Measurements from ENCODE around the gene TOB2.

TOB2 gene

DNA sequence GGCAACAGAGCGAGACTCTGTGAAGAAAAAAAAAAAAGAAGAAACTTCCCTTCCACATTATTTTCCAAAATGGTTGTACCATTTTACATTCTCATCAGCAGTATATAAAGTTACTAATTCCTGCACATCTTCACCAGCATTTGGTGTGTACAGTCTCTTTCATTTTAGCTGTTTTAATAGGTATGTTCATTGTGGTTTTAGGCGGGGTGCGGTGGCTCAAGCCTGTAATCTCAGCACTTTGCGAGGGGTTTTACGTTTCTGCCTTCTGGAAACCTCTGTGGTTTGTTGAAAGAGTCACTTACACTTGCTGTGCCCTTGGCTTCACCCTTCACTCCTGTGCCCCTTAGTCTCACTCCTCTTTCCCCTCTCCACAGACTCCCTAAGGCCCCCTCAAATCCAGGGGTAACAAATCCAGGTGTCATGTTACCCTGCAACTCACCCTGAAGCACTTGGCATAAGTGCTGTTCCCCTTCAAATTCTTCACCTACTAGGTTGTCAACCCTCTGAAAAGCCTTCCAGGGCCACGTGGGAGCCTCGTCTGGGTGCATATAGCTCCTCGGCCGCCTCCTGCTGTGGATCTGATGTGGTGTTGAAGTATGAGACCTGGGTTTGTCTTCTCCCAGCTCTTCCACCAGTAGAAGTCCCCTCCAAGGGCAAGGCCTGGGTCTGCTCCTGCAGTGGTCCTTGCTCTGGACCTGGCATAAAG is 20.8 kb downstream of the TOB2 start:
- TF ChIP-seq, protein P1, sequence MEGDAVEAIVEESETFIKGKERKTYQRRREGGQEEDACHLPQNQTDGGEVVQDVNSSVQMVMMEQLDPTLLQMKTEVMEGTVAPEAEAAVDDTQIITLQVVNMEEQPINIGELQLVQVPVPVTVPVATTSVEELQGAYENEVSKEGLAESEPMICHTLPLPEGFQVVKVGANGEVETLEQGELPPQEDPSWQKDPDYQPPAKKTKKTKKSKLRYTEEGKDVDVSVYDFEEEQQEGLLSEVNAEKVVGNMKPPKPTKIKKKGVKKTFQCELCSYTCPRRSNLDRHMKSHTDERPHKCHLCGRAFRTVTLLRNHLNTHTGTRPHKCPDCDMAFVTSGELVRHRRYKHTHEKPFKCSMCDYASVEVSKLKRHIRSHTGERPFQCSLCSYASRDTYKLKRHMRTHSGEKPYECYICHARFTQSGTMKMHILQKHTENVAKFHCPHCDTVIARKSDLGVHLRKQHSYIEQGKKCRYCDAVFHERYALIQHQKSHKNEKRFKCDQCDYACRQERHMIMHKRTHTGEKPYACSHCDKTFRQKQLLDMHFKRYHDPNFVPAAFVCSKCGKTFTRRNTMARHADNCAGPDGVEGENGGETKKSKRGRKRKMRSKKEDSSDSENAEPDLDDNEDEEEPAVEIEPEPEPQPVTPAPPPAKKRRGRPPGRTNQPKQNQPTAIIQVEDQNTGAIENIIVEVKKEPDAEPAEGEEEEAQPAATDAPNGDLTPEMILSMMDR (IDR thresholded peaks at IDR 0.05) = no peak

DNA sequence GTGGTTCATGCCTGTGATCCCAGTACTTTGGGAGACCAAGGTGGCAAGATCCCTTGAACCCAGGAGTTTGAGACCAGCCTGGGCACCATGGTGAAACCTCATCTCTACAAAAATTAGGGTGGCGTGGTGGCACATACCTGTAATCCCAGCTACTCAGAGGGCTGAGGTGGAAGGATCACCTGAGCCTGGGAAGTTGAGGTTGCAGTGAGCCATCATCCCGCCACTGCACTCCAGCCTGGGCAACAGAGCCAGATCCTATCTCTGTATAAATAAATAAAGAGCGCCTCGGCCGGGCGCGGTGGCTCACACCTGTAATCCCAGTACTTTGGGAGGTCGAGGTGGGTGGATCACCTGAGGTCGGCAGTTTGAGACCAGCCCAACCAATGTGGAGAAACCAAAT is 27.9 kb downstream of the TOB2 start:
- TF ChIP-seq, protein P1 (IDR thresholded peaks at IDR 0.05) = no peak

DNA sequence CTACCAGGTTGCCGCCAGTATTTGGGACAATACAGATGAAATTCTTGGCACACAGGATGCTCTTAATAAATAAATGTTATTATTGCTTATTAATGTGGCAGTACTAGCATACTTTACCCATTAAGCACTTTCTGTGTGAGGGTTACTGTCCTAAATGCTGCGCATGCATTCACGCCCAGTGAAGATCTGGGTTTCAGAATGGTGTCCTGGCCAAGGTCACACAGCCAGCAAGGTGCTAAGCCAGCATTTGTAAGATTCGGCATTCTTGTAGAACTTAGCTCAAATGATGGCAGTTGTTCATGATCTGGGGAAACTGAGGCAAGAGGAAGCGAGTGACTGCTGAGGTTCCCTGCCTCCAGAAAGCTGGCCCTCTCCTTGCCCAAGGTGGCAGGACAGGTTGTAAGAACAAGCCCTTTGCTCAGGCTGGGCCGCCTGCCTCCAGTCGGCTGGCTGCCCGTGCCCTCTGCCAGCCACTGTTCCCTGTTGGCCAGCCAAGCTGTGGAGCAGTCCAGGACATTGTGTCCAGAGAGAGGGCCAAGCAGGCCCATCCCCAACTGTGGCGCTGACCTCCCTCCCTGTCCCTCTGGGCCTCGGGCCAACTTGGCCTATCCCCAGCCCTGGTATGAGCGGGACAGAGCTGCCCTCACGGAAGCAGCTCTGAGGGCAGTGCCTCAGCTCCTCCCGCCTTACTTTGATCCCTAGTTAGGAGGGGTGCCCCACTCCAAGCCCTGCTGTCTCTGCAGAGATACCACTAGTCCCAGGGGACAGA is 28.8 kb downstream of the TOB2 start:
- TF ChIP-seq, protein P1 (IDR thresholded peaks at IDR 0.05) = no peak

DNA sequence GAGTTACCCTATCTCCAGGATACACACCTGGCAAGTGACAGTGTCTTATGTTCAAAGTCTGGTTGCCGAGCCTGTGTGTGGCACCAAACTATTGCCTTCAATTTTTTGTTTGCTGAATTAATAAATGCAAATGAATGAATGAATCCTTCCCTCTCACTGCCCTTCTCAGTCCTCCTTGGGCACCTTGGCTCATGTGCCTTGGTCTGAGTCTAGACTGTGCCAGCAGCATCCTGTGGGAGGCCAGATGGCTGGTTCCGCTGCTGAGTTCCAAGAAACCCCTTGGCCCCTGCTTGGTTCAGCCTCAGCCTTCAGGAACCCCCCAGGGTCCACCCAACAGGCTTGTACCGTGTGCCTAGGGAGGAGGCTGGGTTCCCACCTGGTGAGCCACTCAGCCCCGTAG is 31.0 kb downstream of the TOB2 start:
- TF ChIP-seq, protein P1 (IDR thresholded peaks at IDR 0.05) = no peak

DNA sequence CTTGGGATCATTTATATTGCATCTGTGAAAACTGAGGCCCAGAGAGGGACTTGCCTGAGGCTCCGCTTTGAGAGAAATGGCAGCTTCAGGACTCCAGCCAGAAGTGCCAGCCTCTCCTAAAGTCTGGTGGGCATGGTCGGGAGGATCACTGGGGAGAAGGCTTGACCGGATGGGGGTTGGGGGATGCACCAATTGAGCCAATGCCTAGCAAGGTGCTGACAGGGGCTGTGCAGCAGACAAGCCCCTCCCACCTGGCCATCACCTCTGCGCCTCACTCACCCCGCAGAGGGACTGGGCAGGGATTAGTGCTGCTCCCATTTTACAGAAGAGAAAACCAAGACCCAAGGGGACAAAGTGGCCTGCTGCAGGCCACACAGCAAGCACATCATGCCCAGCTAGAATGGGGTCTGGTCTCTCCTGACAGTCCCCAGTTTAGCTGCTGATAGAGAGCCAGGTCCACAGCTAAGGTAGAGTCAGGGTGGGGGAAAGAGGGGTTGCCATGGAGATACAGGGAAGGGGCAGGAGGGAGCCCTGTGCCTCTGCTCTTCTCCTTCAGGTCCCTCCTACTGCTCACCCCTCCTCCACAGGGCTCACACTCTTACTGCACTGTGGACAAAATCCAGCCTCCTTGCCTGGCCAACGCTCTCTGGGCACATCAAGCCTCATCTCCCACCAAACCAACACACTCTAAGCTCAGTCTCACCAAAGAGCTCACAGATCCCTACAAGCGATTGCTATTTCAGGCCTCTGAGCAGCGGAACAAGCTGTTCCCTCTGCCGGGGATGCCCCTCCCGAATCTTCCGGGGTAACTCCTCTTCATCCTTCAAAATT is 35.4 kb downstream of the TOB2 start:
- TF ChIP-seq, protein P1 (IDR thresholded peaks at IDR 0.05) = no peak

DNA sequence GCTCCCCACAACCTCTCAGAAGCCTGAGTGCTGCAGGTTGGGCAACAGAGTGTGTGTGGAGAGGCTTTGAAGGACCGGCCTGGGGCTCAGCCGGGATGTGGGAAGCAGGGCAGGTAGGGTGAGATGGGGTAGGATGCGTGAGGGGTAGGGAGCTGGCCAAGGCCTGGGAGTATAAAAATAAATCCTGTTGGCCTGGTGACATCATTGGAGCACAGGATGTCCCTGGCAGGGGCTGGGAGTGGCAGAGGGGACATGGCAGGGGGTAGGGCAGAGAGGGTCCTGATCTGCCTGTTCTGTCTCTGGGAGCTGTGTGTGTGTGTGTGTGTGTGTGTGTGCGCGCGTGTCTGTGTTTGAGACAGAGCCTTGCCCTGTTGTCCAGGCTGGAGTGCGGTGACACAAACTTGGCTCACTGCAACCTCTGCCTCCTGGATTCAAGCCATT is 36.3 kb downstream of the TOB2 start:
- TF ChIP-seq, protein P1 (IDR thresholded peaks at IDR 0.05) = no peak

DNA sequence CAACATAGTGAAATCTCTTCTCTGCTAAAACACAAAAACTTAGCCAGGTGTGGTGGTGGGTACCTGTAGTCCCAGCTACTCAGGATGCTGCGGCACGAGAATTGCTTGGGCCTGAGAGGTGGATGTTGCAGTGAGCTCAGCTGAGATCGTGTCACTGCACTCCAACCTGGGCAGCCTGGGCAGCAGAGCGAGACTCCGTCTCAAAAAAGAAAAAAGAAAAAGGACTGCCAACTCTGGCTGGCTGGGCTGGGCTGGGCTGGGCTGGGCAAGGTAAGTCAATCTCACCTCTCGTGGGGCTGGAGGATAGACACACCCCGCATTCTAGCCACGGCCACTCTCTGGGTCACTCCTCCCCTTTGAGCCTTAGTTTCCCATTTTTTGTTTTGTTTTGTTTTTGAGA is 37.9 kb downstream of the TOB2 start:
- TF ChIP-seq, protein P1 (IDR thresholded peaks at IDR 0.05) = no peak
